ENCODE measurements around the gene HOXC11.

- TF ChIP-seq CTCF (IDR thresholded peaks at IDR 0.05) (no peak), POLR2A (IDR thresholded peaks at IDR 0.05) (no peak), POLR2AphosphoS5 (IDR thresholded peaks at IDR 0.05) (no peak), EP300 (IDR thresholded peaks at IDR 0.05) (no peak)
Measured at GRCh38 chr12:53961025-53961761, 11.7 kb upstream of the HOXC11 start.
